HUES48 (cell line): ENCODE measurements around the gene SLC4A8.
"Not testable (repeated sequence)": the region's sequence is repeated elsewhere in the genome, so short reads cannot be mapped to it uniquely, and the experiment has no call there.

Experiments used
- H3K27ac ChIP-seq: one replicate; pipeline ENCODE4 v1.7.0; 2013; ENCODE audit warnings: low read depth, low read length, inconsistent platforms
- H3K27me3 ChIP-seq: 2 replicates; pipeline ENCODE4 v1.6.1; 2013; ENCODE audit warnings: mild to moderate bottlenecking, low read length; ENCODE audit not compliant: control insufficient read depth, insufficient read depth
- H3K36me3 ChIP-seq: 2 replicates; pipeline ENCODE4 v1.6.1; 2013; ENCODE audit warnings: low read length; ENCODE audit not compliant: control insufficient read depth, insufficient read depth
- H3K4me1 ChIP-seq: 2 replicates; pipeline ENCODE4 v1.6.1; 2013; ENCODE audit warnings: mild to moderate bottlenecking, low read length; ENCODE audit not compliant: control insufficient read depth, insufficient read depth
- H3K4me3 ChIP-seq: 2 replicates; pipeline ENCODE4 v1.5.1; 2013; ENCODE audit warnings: mild to moderate bottlenecking, low read depth, low read length
- H3K9ac ChIP-seq: 2 replicates; pipeline ENCODE4 v1.6.1; 2013; ENCODE audit warnings: mild to moderate bottlenecking, low read depth, low read length, moderate library complexity
- H3K9me3 ChIP-seq: 2 replicates; pipeline ENCODE4 v1.6.1; 2013; ENCODE audit warnings: low read length; ENCODE audit not compliant: control insufficient read depth, insufficient read depth

The SLC4A8 gene

GRCh38 chr12:51454016-51454415 is 29.4 kb downstream of the SLC4A8 start:
- not testable (repeated sequence) for H3K27me3 ChIP-seq, H3K9me3 ChIP-seq, H3K4me3 ChIP-seq
- Histone ChIP-seq H3K36me3 (peaks cover 30% of the 10 kb centered on the region), H3K4me1 (peaks cover 46% of the 10 kb centered on the region), H3K9ac (peak overlapping the region; percentile 36; the same call in 1 of the 2 replicates), H3K27ac (peak overlapping the region; percentile 60)

- not testable (repeated sequence) for H3K4me3 ChIP-seq, H3K9me3 ChIP-seq, H3K27me3 ChIP-seq
- Histone ChIP-seq H3K9ac (peak overlapping the region; percentile 63), H3K4me1 (peaks cover 40% of the 10 kb centered on the region), H3K27ac (peak overlapping the region; percentile 71), H3K36me3 (peaks cover 30% of the 10 kb centered on the region)
These were observed 30.4 kb downstream of the SLC4A8 start for GRCh38 chr12:51455050-51455449.

- H3K9me3 ChIP-seq = no peaks in the 10 kb centered on the region
- H3K4me1 ChIP-seq = peaks cover 22% of the 10 kb centered on the region
- H3K27me3 ChIP-seq = no peaks in the 10 kb centered on the region
- H3K27ac ChIP-seq = no peak overlapping the region
- no peak overlapping the region for H3K4me3 ChIP-seq
- peaks cover 50% of the 10 kb centered on the region for H3K36me3 ChIP-seq
- H3K9ac ChIP-seq = no peak overlapping the region
These were observed 34.0 kb downstream of the SLC4A8 start for GRCh38 chr12:51458635-51459034.

- Histone ChIP-seq H3K36me3 (peaks cover 57% of the 10 kb centered on the region), H3K4me3 (no peak overlapping the region), H3K27me3 (no peaks in the 10 kb centered on the region), H3K27ac (no peak overlapping the region), H3K4me1 (peaks cover 11% of the 10 kb centered on the region), H3K9ac (no peak overlapping the region), H3K9me3 (no peaks in the 10 kb centered on the region)
These were observed 35.9 kb downstream of the SLC4A8 start for GRCh38 chr12:51460519-51460918.

- H3K4me3 ChIP-seq = no peak overlapping the region
- H3K27me3 ChIP-seq = no peaks in the 10 kb centered on the region
- H3K9ac ChIP-seq = no peak overlapping the region
- no peaks in the 10 kb centered on the region for H3K4me1 ChIP-seq
- H3K27ac ChIP-seq = no peak overlapping the region
- no peaks in the 10 kb centered on the region for H3K9me3 ChIP-seq
- peaks cover 56% of the 10 kb centered on the region for H3K36me3 ChIP-seq
These were observed 40.9 kb downstream of the SLC4A8 start for GRCh38 chr12:51465491-51465890.

GRCh38 chr12:51470116-51470515 is 45.5 kb downstream of the SLC4A8 start:
- Histone ChIP-seq H3K4me1 (no peaks in the 10 kb centered on the region), H3K9ac (no peak overlapping the region), H3K27ac (no peak overlapping the region), H3K9me3 (no peaks in the 10 kb centered on the region), H3K36me3 (peaks cover 64% of the 10 kb centered on the region), H3K4me3 (no peak overlapping the region), H3K27me3 (no peaks in the 10 kb centered on the region)

GRCh38 chr12:51471111-51471864 is 46.7 kb downstream of the SLC4A8 start:
- Histone ChIP-seq H3K4me1 (no peaks in the 10 kb centered on the region), H3K27me3 (no peaks in the 10 kb centered on the region), H3K36me3 (peaks cover 56% of the 10 kb centered on the region), H3K9ac (no peak overlapping the region), H3K27ac (no peak overlapping the region), H3K4me3 (no peak overlapping the region), H3K9me3 (no peaks in the 10 kb centered on the region)

- Histone ChIP-seq H3K9ac (no peak overlapping the region), H3K36me3 (peaks cover 53% of the 10 kb centered on the region), H3K9me3 (no peaks in the 10 kb centered on the region), H3K4me3 (no peak overlapping the region), H3K4me1 (no peaks in the 10 kb centered on the region), H3K27ac (no peak overlapping the region), H3K27me3 (no peaks in the 10 kb centered on the region)
These were observed 48.4 kb downstream of the SLC4A8 start for GRCh38 chr12:51472984-51473383.

GRCh38 chr12:51473947-51474346 is 49.3 kb downstream of the SLC4A8 start:
- no peak overlapping the region for H3K4me3 ChIP-seq
- no peaks in the 10 kb centered on the region for H3K4me1 ChIP-seq
- H3K27ac ChIP-seq = no peak overlapping the region
- H3K36me3 ChIP-seq = peaks cover 53% of the 10 kb centered on the region
- H3K9me3 ChIP-seq = no peaks in the 10 kb centered on the region
- H3K27me3 ChIP-seq = no peaks in the 10 kb centered on the region
- no peak overlapping the region for H3K9ac ChIP-seq

GRCh38 chr12:51475543-51475942 is 50.9 kb downstream of the SLC4A8 start:
- no peaks in the 10 kb centered on the region for H3K9me3 ChIP-seq
- no peak overlapping the region for H3K27ac ChIP-seq
- H3K36me3 ChIP-seq = peaks cover 39% of the 10 kb centered on the region
- H3K4me3 ChIP-seq = no peak overlapping the region
- H3K9ac ChIP-seq = no peak overlapping the region
- H3K27me3 ChIP-seq = no peaks in the 10 kb centered on the region
- no peaks in the 10 kb centered on the region for H3K4me1 ChIP-seq

- H3K27me3 ChIP-seq = no peaks in the 10 kb centered on the region
- H3K4me3 ChIP-seq = no peak overlapping the region
- 0 out of 2 replicates have a peak, but pooled peaks cover 2% of the 10 kb centered on the region for H3K36me3 ChIP-seq
- no peak overlapping the region for H3K9ac ChIP-seq
- H3K9me3 ChIP-seq = no peaks in the 10 kb centered on the region
- H3K4me1 ChIP-seq = no peaks in the 10 kb centered on the region
- H3K27ac ChIP-seq = no peak overlapping the region
These were observed 56.3 kb downstream of the SLC4A8 start for GRCh38 chr12:51480978-51481377.
